NCI-H1417 treated with DMSO at 0.1 percent for 48 hours (cell line): ENCODE measurements around the gene PTCD2.
"Not testable (repeated sequence)": the region's sequence is repeated elsewhere in the genome, so short reads cannot be mapped to it uniquely, and the experiment has no call there.

Experiments
- DNase-seq: peaks from one replicate; lab custom pipeline; 2025; lab: John Stamatoyannopoulos, UW

Gene PTCD2

GRCh38 chr5:72296256-72296655, 23.9 kb upstream of the PTCD2 start:
- DNase-seq, result no peak

DNA sequence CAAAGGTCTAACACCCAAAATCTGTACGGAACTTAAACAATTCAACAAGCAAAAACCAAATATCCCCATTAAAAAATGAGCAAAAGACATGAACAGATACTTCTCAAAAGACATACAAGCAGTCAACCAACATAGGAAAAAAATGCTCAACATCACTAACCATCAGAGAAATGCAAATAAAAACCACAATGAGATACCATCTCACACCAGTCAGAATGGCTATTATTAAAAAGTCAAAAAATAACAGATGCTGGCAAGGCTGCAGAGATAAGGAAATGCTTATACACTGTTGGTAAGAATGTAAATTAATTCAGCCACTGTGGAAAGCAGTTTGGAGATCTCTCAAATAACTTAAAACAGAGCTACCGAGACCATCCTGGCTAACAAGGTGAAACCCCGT, 22.0 kb upstream of the PTCD2 start:
- not testable (repeated sequence) for DNase-seq

- no peak for DNase-seq
These were observed 21.5 kb upstream of the PTCD2 start for GRCh38 chr5:72298711-72299110.

- DNase-seq, result no peak
These were observed 19.4 kb upstream of the PTCD2 start for GRCh38 chr5:72300590-72301339.

DNA sequence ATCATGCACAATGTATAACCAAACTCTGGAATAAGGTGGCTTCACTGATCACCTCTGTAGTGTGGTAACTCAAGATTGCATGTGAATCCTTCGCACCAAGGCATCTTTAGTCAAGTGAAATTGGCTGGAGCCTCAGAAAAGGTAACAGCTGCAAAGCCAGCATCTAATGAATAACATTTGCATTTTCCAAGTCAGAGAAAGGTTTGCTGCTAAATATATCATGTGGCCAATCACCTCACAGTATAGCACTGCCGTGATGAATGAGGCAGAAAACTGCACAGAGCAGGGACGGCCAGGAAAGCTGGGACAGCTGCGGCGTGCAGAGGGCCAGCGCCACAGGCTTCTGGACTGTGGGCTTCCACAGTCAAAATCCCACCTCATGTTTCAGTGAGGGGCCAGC, 18.6 kb upstream of the PTCD2 start:
- DNase-seq, result no peak

DNA sequence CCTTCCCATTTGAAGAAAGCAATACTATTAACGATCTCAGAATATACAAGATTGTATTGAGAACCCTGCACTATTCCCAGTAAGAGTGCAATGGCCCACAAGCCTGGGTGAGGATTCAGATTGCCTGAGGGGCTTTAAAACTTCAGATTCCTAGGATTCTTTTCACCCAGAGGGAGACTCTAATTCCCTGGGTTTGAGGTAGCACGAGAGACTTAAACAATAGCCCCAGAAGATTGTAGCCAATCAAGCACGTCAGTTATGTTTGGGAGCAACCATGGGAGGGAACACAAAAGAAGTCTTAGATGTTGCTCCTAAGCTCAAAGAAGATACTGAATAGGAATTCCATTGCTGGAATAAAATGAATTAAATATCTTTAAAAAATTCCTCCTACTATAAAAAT, 18.0 kb upstream of the PTCD2 start:
- DNase-seq, result no peak

GRCh38 chr5:72305194-72306142, 14.7 kb upstream of the PTCD2 start:
- no peak for DNase-seq

DNA sequence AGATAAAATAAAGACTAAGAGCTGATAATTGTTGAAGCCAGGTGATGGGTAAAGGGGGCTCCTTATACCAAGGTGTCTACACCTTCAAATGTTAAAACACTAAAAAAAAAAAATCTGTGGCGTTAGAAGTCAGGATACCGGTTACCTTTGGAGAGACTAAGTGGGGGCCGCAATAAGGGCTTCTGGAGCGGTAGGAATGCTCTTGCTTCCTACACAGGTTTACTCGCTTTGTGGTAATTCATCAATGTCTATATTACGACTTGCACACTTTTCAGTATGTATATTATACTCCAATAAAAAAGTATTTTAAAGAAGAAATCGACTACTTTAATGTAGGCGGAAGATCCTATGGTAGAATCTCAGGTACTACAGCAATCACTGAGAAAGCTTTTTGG, 12.6 kb upstream of the PTCD2 start:
- DNase-seq, result no peak

GRCh38 chr5:72307968-72308852, 12.0 kb upstream of the PTCD2 start:
- peak; percentile 66 for DNase-seq

GRCh38 chr5:72308853-72309191, 11.4 kb upstream of the PTCD2 start:
- DNase-seq, result no peak

DNA sequence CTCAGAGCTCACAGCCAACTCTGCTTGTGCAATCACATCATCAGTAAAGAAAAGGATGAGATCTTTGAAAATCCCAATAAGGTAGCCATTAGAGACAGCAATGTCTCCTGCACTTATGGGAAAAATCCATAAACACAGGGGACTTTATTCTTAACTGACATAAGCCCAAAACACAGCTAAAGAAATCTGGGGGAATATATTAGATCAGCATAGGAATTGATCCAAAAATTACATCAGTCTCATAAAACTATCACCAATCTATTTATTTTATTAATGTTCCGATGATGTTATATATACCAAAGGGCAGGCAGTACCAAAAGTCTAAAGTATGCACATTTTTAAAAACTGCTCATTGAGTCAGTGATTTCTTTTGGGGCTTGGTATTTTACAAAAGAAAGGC, 7.0 kb upstream of the PTCD2 start:
- DNase-seq, result no peak

- no peak for DNase-seq
These were observed 5.5 kb upstream of the PTCD2 start for GRCh38 chr5:72314571-72315172.

DNA sequence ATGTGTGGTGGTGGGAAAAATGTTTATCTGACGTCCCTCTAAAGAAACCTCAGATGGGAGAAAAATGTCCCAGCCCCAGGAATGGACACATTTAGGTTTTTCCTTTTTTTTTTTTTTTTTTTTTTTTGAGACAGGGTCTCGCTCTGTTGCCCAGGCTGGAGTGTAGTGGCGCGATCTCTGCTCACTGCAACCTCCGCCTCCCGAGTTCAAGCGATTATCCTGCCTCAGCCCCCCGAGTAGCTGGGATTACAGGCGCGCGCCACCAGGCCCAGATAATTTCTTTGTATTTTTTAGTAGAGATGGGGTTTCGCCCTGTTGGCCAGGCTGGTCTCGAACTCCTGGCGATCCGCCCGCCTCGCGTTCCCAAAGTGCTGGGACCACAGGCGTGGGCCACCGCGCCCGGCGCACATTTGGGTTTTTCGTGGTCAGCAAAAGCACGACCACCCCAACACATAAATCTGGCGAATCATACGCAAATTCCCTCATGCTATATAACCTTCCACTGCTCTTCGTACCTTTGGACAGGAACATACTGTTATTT, 668 bp upstream of the PTCD2 start:
- DNase-seq, result not testable (repeated sequence)

DNA sequence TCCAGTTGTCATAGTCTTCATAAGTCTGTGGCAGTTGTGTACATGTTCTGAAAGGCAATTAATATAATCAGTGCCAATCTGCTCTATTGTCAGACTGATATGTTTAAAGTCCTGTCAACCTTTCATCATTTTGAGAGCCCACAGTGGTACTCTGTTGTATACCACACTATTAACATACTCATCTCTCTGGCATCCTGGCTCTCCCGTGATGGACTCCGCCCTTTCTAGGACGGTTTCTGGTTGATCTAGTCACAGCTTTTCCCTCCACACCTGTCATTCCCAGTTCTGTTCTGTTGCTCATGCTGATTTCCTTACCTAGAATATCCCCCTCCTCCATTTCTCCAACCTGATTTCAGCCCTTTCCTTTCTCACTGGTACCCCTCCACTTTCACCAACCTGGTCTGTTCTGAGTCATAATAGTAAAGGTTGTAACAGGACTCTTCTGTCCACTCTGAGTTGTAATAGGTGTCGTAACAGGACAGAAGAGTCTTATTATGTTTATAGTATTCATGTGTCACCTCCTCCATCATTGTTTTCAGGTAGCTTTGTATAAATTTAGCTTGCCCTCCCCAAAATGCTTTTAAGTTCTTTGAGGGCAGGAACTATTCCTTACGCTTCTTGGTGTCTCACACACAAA, 4.1 kb downstream of the PTCD2 start:
- no peak for DNase-seq

DNA sequence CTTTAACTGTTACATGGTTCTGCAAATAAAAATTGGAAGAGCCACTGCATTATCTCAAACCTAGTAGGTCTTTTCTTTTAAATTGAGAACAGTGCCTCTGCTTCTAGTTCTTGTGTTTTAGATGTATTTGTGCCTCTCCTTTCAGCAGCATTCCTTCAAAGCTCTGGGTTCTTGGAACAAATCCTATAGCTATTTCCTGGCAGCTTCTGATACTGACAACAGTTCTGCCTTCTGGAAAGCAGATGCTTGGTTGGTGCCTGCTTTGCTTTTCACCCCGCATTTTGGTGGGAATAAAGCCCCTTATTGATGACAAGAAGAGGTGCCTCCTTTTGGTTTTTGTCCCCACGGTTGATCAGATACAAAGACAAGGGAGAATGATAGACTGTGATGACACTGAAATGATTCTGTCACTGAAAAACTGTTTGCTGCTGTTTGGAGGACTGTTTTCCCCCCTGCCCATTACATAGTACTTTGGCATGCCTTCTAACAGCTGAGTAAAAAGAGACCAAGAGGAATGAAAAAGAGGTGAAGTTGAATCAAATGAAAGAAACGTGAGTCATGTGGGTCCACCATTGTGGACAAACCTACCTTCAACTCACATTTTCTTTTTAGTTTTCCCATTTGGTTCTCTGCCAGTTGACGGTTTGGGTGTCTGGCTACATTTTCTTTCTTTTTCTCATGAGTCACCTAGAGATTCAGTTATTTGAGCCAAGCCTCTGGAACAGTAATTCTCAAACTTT, 5.6 kb downstream of the PTCD2 start:
- DNase-seq, result no peak

DNA sequence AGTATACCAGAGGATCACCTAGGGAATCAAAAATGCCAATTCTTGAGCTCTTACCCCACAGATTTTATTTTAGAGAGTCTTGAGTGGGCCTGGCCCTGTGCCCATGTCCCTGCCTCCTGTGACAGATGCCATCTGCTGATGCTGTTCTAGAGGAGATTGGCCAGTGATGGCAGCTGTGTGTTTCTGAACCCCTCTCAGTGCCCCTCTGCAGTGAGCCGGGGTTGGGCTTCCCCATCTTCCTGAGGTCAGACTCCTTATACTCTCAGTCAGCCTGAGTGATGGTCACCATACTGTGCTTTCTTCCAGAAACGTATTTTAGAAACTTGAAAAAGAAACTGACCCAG, 6.1 kb downstream of the PTCD2 start:
- DNase-seq, result no peak

DNA sequence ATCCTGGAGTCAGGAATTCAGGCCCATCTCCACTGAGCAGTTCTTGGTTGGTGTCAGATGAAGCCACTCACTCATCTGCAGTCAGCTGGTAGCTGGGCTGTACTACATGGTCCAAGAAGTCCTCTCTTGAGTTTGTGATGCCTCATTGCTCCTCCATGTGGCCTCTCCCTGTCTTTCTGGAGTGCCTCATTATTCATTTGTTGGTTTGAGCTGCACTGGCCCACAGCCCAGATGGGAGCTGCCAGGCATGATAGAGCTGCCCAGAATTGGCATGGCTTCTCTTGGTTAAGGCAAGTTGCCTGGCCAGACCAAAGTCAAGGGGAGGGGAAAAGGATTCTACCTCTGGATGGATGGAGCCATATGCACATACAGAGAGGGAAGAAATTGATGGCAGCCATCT, 8.0 kb downstream of the PTCD2 start:
- no peak for DNase-seq

DNA sequence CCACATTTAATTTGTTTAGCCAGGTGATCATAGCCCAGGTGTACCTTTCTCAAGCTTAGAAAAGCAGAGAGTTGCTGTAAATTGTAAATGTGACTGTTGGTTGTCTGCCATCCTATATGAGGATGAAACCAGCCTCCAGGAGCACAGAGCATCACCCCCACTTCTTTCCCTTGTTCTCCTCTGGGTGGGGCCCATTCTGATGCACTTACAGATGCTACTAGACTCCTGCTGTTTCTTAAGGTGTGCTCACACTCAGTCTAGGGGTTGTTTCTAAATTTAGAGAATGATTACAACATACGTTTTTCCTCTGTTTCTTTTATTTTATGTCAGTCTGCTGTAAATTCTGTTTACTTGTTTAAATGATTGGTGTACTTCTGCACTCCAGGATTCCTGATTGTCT, 10.5 kb downstream of the PTCD2 start:
- no peak for DNase-seq

- DNase-seq, result no peak
These were observed 17.0 kb downstream of the PTCD2 start for GRCh38 chr5:72337159-72337558.

- no peak for DNase-seq
These were observed 18.6 kb downstream of the PTCD2 start for GRCh38 chr5:72338689-72339209.
